ENCODE data around the gene CCDC73.

DNA sequence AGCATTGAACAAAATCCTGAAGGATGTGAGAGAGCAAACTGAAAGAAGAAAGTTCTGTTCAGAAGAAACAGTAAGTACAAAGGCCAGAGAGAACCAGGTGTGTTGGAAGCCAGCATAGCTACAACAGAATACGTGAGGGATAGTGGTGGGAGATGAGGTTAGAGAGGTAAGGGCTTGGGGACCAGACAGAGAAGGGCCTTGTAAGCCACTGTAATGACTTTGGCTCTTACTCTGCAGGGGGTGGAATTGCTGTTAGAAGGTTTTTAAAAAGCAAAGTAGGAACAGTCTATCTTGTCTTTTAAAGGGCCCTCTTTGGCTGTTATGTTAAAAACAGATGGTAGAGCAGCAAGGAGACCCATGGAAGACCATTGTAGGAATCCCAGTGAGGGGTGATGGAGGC is 39.5 kb upstream of the CCDC73 start:
- TF ChIP-seq, protein P1, sequence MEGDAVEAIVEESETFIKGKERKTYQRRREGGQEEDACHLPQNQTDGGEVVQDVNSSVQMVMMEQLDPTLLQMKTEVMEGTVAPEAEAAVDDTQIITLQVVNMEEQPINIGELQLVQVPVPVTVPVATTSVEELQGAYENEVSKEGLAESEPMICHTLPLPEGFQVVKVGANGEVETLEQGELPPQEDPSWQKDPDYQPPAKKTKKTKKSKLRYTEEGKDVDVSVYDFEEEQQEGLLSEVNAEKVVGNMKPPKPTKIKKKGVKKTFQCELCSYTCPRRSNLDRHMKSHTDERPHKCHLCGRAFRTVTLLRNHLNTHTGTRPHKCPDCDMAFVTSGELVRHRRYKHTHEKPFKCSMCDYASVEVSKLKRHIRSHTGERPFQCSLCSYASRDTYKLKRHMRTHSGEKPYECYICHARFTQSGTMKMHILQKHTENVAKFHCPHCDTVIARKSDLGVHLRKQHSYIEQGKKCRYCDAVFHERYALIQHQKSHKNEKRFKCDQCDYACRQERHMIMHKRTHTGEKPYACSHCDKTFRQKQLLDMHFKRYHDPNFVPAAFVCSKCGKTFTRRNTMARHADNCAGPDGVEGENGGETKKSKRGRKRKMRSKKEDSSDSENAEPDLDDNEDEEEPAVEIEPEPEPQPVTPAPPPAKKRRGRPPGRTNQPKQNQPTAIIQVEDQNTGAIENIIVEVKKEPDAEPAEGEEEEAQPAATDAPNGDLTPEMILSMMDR (conservative IDR thresholded peaks at IDR 0.05): no peak
- TF ChIP-seq EZH2 (IDR thresholded peaks at IDR 0.05; ENCODE audit: low read depth): no peak
